HUES6 (cell line): ENCODE results near the gene ME1.
"Not testable (repeated sequence)": the region's sequence is repeated elsewhere in the genome, so short reads cannot be mapped to it uniquely, and the experiment has no call there.

Experiments used
- H3K27ac ChIP-seq: 2 replicates; pipeline ENCODE4 v1.7.0; 2013; ENCODE audit warnings: low read depth, mild to moderate bottlenecking, low read length, inconsistent platforms
- H3K27me3 ChIP-seq: 2 replicates; pipeline ENCODE4 v1.6.1; 2013; ENCODE audit warnings: low read length; ENCODE audit not compliant: control insufficient read depth, insufficient read depth
- H3K36me3 ChIP-seq: 2 replicates; pipeline ENCODE4 v1.6.1; 2013; ENCODE audit warnings: low read length; ENCODE audit not compliant: control insufficient read depth, insufficient read depth
- H3K4me1 ChIP-seq: 2 replicates; pipeline ENCODE4 v1.6.1; 2013; ENCODE audit warnings: low read length; ENCODE audit not compliant: control insufficient read depth, insufficient read depth
- H3K4me3 ChIP-seq: 2 replicates; pipeline ENCODE4 v1.5.1; 2013; ENCODE audit warnings: low read depth, low read length
- H3K9ac ChIP-seq: one replicate; pipeline ENCODE4 v1.6.1; 2013; ENCODE audit warnings: mild to moderate bottlenecking, low read length
- H3K9me3 ChIP-seq: 2 replicates; pipeline ENCODE4 v1.6.1; 2013; ENCODE audit warnings: low read depth, low read length; ENCODE audit not compliant: control insufficient read depth, insufficient read depth

Gene ME1

DNA sequence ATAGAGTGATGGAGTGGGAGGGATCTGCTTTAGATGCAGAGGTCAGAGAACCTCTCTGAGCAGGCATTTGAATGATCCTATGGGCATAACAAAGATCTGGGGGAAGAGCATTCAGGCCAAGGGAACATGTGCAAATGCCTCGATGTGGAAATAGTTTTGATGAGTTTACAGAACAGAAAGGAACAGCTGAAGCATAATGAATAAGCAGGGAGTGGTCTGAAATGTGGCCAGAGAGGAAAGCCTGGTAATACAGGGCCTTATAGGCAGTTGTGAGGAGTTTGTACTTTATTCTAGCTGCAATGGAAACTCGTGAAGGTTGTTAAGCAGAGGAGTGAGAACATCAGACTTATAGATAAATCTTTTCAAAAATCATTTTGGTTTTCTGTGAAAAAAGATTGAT, 33.0 kb upstream of the ME1 start:
- H3K27me3 ChIP-seq: peaks cover 17% of the 10 kb centered on the region; the same call in 1 of the 2 replicates
- H3K9me3 ChIP-seq: peaks cover 7% of the 10 kb centered on the region
- H3K36me3 ChIP-seq: no peaks in the 10 kb centered on the region
- H3K27ac ChIP-seq: no peak overlapping the region
- no peak overlapping the region for H3K4me3 ChIP-seq
- peaks cover 14% of the 10 kb centered on the region for H3K4me1 ChIP-seq
- no peak overlapping the region for H3K9ac ChIP-seq

DNA sequence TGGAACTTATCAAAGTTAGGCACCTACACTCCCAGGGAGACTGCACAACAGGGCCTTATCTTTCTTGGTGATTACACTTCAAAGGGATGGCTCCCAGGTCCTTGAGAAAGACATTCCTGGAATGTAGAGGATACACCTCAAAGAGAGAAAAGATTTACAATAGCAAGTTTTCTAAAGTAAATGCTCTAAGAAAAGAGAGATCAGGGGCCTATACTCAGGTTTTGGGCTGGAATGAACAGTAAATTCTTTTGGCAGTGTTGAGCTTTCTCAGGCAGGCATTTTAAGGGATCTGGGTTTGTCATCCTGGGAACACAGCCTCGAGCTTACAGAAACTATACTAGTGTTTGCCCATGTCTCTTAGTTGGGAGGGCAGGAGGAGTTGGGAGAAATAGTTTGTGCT, 31.7 kb upstream of the ME1 start:
- no peaks in the 10 kb centered on the region for H3K36me3 ChIP-seq
- H3K27me3 ChIP-seq: peaks cover 17% of the 10 kb centered on the region; the same call in 1 of the 2 replicates
- peaks cover 14% of the 10 kb centered on the region for H3K4me1 ChIP-seq
- no peak overlapping the region for H3K9ac ChIP-seq
- no peak overlapping the region for H3K4me3 ChIP-seq
- peaks cover 7% of the 10 kb centered on the region for H3K9me3 ChIP-seq
- peak overlapping the region; percentile 31; the same call in 1 of the 2 replicates for H3K27ac ChIP-seq

DNA sequence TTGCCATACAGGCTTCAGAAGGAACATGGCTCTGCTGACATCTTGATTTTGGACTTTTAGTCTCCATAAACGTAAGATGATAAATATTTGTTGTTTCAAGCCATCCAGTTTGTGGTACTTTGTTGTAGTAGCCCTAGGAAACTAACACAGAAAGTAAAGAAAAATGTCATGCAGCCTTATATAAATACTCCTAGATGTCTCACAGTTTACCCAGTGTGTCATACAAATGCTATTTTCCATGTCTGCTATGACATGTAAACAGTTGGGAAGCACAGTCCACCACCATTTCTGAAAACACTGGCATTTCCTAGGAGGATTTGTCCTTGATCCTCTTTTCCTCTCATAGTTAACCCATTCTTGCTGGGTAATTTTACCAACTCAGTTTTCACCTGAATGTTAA, 30.6 kb upstream of the ME1 start:
- H3K9ac ChIP-seq: no peak overlapping the region
- H3K4me3 ChIP-seq: no peak overlapping the region
- H3K36me3 ChIP-seq: no peaks in the 10 kb centered on the region
- H3K4me1 ChIP-seq: peaks cover 14% of the 10 kb centered on the region
- H3K27ac ChIP-seq: no peak overlapping the region
- peaks cover 17% of the 10 kb centered on the region; the same call in 1 of the 2 replicates for H3K27me3 ChIP-seq
- H3K9me3 ChIP-seq: peaks cover 7% of the 10 kb centered on the region

DNA sequence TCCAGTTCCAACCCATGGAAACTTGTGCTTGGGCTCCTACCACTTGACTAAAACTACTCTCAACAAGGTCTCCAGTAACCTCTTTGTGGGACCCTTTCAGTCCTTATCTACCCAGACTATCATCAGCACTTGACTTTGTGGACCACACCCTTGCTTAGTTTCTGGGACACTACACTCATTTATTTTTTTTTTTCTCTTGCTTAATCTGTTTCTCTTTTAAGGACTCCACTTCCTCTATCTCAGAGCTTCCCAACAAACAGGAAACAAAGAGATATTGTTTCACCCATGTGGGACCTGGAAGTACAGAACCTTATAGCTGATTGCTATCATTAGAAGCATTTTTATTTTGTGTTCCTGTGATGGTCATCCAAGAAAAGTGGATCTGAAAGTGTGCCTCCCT, 28.8 kb upstream of the ME1 start:
- Histone ChIP-seq H3K9me3 (peaks cover 7% of the 10 kb centered on the region), H3K4me3 (no peak overlapping the region), H3K4me1 (peaks cover 14% of the 10 kb centered on the region), H3K36me3 (no peaks in the 10 kb centered on the region), H3K27ac (no peak overlapping the region), H3K9ac (no peak overlapping the region), H3K27me3 (peaks cover 17% of the 10 kb centered on the region; the same call in 1 of the 2 replicates)

DNA sequence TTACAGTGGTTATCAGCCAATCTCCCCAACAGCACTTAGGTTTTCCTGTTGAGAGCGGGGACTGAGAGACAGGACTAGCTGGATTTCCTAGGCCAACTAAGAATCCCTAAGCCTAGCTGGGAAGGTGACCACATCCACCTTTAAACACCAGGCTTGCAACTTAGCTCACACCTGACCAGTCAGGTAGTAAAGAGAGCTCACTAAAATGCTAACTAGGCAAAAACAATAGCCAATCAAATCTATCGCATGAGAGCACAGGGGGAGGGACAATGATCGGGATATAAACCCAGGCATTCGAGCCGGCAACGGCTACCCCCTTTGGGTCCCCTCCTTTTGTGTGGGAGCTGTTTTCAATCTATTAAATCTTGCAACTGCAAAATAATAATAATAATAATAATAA, 19.2 kb upstream of the ME1 start:
- H3K4me1 ChIP-seq, H3K9ac ChIP-seq, H3K9me3 ChIP-seq, H3K36me3 ChIP-seq, H3K4me3 ChIP-seq, H3K27ac ChIP-seq, H3K27me3 ChIP-seq: not testable (repeated sequence)

DNA sequence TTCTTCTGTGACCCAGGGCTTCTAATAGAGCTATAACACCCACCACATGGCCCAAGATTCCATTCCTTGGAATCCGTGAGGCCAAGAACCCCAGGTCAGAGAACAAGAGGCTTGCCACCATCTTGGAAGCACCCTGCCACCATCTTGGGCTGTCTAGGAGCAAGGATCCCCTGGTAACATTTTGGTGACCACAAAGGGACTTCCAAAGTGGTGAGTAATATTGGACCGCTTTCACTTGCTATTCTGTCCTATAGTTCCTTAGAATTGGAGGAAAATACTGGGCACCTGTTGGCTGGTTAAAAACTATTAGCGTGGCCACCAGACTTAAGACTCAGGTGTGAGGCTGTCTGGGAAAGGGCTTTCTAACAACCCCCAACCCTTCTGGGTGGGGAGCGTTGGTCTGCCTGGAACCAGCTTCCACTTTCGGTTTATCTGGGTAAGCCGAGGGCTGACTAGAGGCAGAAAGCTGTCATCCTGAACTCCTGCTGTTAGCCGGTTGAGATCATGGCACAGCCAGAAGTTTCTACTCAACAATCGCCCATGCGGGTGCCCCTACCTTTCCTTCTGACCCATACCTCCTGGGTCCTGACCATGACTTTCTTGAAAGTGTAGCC, 13.3 kb upstream of the ME1 start:
- not testable (repeated sequence) for H3K9me3 ChIP-seq, H3K4me3 ChIP-seq, H3K27me3 ChIP-seq, H3K36me3 ChIP-seq, H3K27ac ChIP-seq, H3K9ac ChIP-seq
- peaks cover 13% of the 10 kb centered on the region for H3K4me1 ChIP-seq

DNA sequence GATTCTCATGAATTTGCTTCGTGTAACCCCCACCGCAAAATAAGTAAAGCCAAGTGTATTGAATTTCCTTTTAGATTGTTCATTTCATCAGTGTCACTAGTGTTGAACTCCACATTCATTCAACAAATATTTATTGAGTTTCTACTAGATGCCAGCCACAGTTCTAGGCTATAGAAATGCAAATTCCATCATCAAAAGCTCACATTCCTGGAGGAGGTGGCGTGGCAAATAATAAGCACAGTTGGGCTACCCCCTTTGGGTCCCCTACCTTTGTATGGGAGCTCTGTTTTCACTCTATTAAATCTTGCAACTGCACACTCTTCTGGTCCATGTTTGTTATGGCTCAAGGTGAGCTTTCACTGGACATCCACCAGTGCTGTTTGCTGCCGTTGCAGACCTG, 12.7 kb upstream of the ME1 start:
- no peaks in the 10 kb centered on the region for H3K9me3 ChIP-seq
- no peak overlapping the region for H3K27ac ChIP-seq
- H3K9ac ChIP-seq: no peak overlapping the region
- H3K36me3 ChIP-seq: no peaks in the 10 kb centered on the region
- H3K4me3 ChIP-seq: no peak overlapping the region
- no peaks in the 10 kb centered on the region for H3K27me3 ChIP-seq
- H3K4me1 ChIP-seq: peaks cover 13% of the 10 kb centered on the region

DNA sequence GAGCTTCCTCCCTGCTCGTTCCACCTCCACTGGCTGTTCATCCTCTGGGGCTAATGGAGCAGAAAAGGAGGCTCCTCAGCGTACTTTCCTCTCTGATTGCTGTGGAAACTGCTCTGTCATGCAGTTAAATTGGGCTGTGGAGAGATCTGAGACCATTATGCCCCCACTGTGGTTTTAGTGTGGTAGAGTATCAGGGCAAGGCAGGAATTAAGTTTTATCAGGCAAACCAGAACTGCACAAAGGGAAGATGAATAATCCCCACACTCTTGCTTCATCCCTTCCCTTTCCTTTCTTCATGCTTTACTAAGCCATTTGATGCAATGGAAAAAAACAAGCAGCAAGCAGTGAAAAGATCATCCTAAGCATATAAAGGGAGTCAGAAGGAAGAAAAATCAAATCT, 11.9 kb upstream of the ME1 start:
- no peaks in the 10 kb centered on the region for H3K27me3 ChIP-seq
- H3K36me3 ChIP-seq: no peaks in the 10 kb centered on the region
- H3K4me3 ChIP-seq: no peak overlapping the region
- H3K4me1 ChIP-seq: peaks cover 13% of the 10 kb centered on the region
- no peak overlapping the region for H3K9ac ChIP-seq
- H3K27ac ChIP-seq: no peak overlapping the region
- no peaks in the 10 kb centered on the region for H3K9me3 ChIP-seq

DNA sequence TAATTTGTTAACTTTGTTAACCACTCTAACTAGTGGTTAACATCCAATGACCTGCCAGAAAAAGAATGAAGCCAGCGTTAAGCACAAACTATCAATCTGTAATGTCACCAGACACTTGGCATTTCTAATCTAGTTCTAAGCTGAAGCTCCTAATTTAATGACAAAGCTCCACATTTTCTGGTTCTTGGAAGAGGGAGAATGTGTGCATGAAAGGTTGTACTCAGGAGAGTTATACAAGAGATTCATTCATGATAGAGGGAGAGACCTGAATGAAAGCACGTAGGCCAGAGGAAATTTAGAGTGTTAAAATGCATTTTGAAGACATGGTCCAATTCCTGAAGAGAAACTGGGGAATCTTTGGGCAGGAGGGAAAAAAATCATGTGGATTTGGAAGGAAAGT, 8.3 kb upstream of the ME1 start:
- Histone ChIP-seq H3K4me1 (peaks cover 13% of the 10 kb centered on the region), H3K27me3 (no peaks in the 10 kb centered on the region), H3K36me3 (no peaks in the 10 kb centered on the region), H3K9me3 (no peaks in the 10 kb centered on the region), H3K27ac (no peak overlapping the region), H3K4me3 (no peak overlapping the region), H3K9ac (no peak overlapping the region)

DNA sequence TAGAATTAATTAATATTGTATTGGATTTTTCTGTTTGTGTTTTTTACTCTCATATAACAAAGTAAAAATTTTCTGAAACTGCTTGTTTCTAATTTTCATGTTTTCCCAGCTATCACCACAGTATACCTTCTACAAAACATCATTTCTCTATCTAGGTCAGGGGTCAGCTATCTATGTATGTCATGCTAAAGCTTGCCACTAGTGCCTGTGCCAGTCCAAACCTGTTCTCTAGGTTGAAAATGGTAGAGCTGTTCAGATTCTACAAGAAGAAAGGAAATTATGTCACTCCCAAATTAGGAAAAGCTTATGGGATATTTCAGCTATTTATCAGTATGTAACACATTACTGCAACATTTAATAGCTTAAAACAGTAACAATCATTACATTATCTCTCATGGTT, 5.8 kb upstream of the ME1 start:
- Histone ChIP-seq H3K9me3 (no peaks in the 10 kb centered on the region), H3K27me3 (no peaks in the 10 kb centered on the region; the same call in 1 of the 2 replicates), H3K4me3 (no peak overlapping the region), H3K27ac (no peak overlapping the region), H3K9ac (no peak overlapping the region), H3K36me3 (no peaks in the 10 kb centered on the region), H3K4me1 (peaks cover 6% of the 10 kb centered on the region)

DNA sequence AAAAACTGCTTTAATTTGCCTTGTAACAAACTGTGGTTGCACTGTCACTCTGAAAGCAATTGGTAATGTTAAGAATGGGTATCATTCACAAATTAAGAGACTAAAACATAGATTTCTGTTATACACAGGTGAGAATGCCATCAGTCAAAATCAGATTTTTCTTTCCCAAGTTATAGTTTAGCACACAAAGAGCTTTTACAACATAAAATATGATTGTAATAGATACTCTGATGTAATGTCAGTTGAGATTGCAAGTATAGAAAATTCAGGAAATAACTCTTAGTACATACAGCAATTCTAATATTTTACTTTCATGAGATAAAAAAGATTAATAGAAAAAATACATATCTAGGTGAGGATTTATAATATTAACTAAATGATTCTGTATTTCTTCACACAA, 2.3 kb upstream of the ME1 start:
- H3K9me3 ChIP-seq: no peaks in the 10 kb centered on the region
- no peak overlapping the region for H3K27ac ChIP-seq
- H3K9ac ChIP-seq: no peak overlapping the region

DNA sequence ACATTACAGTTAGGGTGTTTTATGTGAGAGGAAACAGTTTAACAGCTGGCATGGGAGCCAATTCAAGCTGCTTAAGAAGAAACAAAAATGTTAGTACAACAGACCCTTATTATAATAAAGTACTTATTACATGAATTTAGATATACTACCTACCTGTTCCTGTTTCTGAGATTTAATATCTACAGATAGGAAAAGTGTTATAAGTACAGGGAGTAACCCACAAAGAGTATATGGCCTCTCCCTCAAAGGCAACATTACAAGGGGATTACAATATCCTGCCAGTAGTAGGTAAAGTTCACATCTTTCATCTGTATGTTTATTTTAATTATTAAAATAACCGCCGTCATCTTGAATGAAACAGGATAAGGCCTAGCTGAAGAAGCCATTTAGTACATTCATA, 1.8 kb upstream of the ME1 start:
- no peaks in the 10 kb centered on the region for H3K36me3 ChIP-seq
- no peak overlapping the region for H3K4me3 ChIP-seq
- peaks cover 18% of the 10 kb centered on the region for H3K4me1 ChIP-seq
- no peaks in the 10 kb centered on the region for H3K9me3 ChIP-seq
- no peak overlapping the region for H3K9ac ChIP-seq
- no peak overlapping the region for H3K27ac ChIP-seq
- no peaks in the 10 kb centered on the region; the same call in 1 of the 2 replicates for H3K27me3 ChIP-seq

More for the DNA sequence above, 2.3 kb upstream of the ME1 start:
- no peaks in the 10 kb centered on the region; the same call in 1 of the 2 replicates for H3K27me3 ChIP-seq
- H3K4me1 ChIP-seq: peaks cover 18% of the 10 kb centered on the region
- H3K36me3 ChIP-seq: no peaks in the 10 kb centered on the region
- no peak overlapping the region for H3K4me3 ChIP-seq
